Tibial nerve (tissue), 3 donors: ENCODE data around the gene FAM83C.

Source experiments
- CTCF ChIP-seq, 5 experiments: fragments of 200-600 bp in 3 of 5; fragments of 450-650 bp in 2 of 5; sonication (generic) in 3 of 5; IDR thresholded peaks; one replicate each; pipeline ENCODE4 v1.5.1; 2016 to 2019; ENCODE audit warnings: antibody characterized with exemption in 5 of 5, mild to moderate bottlenecking in 3 of 5, moderate library complexity in 2 of 5
- POLR2A ChIP-seq, 2 donors: fragments of 450-650 bp; IDR thresholded peaks; one replicate each; pipeline ENCODE4 v1.6.1; 2017; ENCODE audit warnings: antibody characterized with exemption in 2 of 2, mild to moderate bottlenecking in 2 of 2, moderate library complexity in 2 of 2

GRCh38 chr20:35273449-35274171, 18.6 kb downstream of the FAM83C start:
- TF ChIP-seq CTCF (IDR thresholded peaks at IDR 0.05) = no peak
- TF ChIP-seq POLR2A (IDR thresholded peaks at IDR 0.05) = no peak
